Measurements from ENCODE around the gene PPP1R11.
"Not testable (repeated sequence)": the region's sequence is repeated elsewhere in the genome, so short reads cannot be mapped to it uniquely, and the experiment has no call there.

Gene PPP1R11

DNA sequence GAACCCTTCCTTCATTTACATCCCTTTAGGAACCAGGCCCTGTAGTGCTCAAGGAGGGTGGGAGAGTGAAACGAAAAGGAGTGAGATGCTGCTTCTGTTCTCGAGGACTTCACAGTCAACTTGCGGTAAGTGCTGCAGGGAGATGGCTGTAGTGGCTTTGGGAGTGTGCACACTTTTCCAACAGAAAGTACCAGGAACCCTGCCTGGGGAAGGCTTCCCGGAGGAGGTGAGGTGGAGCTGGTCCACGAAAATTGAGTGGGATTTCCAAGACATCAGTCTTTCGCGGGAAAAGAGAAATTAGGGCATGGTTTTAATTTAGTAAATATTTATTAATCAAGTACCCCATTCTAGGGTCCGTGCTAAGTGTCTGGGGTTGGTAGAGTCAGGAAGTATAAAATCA lies 33.2 kb downstream of the PPP1R11 start:
- DNase-seq: no peak

DNA sequence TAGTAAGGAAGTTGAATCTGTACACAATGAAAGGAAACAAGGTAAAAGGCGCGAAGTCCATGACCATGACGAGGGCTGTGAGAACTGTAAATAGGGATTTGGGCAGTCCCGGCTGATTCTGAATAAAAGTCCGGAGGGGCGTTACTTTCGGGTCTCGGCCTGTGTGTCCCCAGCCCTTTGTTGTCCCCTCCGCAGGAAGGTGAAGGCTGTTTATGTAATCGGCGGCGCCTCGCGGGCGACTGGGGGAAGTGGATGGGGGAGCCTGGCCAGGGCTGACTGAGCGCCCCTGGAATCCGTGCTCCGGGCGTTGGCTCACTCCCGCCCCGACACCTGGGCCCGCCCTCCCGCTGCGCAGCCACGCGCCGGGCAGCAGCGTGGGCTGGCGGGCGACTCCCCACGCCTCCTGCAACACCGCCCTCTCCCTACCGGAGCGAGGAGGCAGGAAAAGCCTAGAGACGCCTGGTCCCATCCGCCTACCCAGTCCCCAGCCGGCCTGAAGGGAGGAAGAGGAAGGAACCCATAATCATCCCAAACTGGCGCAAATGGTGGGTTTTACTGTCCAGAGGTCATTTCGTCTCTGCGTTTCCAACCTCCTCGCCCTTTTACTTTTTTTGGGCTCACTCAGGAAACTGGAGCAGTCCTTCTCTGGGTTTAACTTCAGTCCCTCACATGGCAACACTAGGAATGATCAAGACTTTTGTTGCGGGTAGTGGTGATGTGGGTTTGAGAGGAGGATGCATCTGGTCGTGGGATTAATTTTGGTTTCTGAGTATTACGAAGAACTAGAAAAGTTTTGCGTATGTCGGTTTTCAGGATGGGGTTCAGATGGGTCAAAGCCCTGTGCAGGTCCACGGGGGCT lies 33.8 kb downstream of the PPP1R11 start:
- peak in 1 of 2 donors; percentile 14 for DNase-seq

DNA sequence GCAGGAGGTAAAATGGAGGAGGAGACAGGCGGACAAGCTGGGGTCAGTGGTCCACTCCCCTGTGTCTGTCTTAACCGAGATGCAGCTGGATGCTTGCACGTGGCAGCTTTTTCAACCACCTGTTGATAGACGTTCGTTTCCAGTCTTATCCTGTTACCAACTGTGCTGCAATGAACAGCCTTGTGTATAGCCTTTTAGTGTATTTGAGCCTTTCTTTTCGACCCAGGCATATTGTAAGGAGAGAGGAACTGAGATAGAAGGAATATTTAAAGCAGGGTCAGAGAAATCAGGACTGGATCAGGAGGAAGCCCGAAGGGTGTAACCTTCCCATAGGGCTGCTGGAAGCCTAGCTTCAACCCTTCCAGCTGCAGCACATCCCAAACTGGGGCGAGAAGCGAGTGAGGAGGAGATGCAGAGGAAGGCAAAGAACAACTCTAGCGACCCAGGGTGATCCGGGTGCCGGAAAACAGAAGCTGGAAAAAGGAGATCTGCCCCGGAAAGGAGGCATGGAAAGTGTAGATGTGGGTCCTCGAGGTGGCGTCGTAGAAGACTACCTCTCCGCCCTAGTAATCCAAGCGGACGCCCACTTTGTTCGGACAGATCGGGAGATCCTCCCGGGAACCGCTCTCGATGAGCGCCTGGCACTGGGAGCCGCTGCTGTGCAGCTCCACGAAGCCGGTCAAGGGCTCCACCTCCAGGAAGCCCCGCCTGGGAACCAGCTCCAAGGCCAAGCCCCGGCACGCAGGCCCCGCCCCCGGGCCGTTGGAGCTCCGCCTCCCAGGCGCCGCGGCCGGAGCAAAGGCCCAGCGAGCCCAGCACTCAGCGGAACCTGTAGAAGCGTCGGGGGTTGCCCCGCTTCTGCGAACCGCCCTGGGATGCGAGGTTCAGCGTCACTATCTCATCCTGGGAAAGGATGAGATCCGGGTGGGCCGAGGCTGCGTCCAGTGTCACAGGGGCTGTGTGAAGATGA lies 34.7 kb downstream of the PPP1R11 start:
- peak; percentile 68 for DNase-seq

DNA sequence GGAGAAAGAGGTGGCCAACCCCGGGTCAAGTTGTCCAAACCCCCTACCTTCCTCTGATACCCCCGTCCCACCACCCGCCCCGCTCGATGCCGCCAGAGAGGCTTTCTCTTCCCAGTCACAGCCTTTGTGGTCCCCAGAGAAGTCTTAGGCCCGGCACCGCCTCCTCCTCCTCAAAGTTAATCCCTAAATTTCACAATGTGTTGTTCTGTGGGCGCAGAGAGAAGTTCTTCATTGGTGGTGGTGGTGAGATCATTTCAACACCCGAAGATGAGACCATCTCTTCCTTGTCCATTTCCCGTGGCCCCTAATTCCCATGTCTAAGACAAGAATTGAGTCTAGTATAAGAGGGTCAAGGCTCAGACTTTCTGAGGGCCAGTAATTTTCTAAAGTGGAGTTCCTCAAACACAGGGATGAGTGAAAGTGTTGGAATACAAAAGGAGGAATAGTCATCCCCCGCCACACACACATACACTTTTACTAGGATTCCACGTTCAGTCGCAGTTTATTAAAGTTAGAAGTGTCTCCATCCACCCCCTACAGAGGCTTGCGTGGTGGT lies 35.5 kb downstream of the PPP1R11 start:
- peak in 1 of 2 donors; percentile 13 for DNase-seq

DNA sequence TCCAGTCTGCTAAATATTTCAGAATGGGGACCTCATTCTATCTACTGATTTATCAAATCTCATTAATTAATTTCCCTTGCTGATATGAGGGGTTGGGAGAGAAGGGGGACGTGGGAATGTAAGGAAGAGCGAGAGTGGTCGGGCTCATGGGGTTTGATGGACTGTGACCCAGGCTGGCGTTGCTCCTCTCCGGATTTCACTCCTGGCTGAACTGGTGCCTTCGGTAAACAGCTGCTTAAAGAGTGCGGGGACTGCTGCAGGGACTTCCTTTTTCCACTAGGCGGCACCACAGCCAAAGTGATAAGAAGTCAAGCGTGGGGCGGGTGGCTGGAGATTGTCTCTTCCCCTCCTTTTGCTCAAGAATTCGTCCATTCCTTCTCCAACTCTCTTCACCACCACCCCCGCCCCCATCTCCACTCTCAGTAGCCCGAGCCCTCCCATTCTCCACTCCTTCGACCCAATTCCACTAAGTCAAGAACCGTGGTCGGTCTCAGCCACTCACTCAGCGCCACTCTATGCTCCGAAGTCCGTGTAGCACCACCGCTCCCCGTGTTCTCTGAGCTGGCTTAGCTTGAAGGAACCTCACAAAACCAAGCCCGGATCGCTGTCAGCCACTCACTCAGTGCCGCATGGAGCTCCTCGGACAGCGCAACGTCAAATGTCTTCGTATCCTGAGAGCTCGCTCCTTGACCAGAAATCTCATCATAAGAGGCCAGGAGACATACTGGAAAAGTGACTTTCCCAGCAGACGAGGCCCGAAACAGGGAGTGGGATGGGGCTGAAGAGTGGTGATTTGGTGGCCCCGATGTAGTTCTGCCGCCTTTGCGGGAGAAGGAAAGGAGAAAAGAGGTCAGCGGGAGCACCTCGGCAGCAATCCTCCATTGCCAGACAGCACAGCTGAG lies 36.2 kb downstream of the PPP1R11 start:
- DNase-seq: peak; percentile 86 to 88

DNA sequence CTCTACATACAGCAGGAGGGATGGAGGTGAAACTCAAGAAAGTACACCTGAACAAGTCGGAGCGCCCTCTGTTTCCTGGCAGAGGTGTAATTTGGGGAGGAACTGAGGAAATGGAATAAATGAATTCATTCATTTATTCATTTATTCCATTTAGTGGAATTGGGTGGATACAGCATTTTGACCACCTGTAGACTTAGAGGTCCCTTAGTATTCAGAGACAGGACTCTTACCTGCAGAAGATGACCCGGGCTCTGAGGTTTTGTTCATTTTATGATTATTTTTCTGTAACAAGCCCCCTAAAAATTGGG lies 36.8 kb downstream of the PPP1R11 start:
- DNase-seq: no peak

DNA sequence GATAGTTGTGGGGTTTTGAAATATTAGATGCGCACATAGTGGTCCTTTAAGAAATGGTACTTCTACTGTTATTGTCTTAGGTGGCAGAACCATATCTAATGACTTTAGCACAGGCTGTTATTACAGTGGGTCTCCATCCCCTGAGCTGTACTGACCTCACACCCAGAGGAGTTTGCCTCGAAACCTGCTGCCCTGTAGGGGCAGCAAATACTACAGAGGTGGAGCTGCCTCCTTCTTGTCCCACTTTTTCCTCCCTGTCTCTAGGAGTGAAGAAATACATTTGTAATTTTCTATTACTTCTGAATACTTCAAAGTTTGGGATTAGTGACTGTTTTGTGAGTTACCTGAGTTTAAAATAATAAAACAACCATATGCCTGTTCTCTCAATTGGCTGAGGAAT lies 37.7 kb downstream of the PPP1R11 start:
- no peak for DNase-seq

DNA sequence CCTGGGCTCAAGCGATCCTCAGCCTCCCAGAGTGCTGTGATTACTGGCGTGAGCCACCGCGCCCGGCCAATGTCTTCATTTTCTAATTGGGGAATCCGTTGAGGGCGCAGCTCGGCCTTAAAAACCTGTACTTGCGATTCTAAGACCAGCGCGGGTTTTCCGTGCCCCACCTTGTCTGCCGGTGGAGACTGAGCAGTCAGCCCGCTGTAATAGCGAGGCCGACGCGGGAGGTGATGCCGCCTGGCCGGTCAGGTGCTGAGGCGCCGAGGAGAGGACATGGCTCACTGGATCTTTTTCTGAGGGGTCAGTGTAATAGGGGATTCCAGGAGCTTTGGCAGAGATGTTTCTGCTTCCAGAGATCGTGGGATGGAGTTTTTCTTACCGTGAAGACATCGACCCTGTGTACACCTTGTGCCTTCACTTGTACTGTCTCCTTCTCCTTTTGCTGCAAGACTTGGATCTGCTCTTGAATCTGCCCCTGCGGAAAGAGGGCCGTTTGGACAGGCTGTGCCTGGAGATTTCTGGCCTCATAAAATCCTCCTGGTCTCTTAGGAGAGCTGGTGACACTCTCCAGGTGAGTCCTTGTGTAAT lies 44.4 kb downstream of the PPP1R11 start:
- no peak for DNase-seq

DNA sequence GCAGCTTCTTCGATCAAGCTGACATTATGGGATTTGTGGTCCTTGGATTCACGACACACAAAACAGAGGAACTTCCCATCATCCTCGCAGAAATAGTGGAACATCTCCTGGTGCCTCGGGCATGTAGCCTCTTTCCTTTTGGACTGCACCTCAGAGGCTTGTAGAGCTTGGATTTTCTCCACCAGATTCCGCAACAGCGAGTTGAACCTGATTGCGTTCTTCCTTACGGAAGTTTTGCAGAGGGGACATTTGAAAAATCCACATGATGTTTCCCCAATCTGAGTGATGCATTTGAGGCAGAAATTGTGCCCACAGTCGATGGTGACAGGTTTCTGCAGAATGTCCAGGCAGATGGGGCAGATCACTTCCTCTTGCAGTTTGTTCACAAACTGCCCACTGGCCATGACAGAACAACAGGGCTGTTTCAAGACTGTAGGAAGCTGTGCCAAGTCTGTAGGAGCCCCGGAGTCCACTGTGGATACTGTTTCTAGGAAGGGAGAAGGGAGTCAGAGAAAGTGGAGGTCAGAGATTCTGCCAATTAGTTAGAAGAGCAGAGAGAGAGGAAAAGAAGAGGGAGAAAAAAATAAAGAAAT lies 45.5 kb downstream of the PPP1R11 start:
- DNase-seq: no peak

DNA sequence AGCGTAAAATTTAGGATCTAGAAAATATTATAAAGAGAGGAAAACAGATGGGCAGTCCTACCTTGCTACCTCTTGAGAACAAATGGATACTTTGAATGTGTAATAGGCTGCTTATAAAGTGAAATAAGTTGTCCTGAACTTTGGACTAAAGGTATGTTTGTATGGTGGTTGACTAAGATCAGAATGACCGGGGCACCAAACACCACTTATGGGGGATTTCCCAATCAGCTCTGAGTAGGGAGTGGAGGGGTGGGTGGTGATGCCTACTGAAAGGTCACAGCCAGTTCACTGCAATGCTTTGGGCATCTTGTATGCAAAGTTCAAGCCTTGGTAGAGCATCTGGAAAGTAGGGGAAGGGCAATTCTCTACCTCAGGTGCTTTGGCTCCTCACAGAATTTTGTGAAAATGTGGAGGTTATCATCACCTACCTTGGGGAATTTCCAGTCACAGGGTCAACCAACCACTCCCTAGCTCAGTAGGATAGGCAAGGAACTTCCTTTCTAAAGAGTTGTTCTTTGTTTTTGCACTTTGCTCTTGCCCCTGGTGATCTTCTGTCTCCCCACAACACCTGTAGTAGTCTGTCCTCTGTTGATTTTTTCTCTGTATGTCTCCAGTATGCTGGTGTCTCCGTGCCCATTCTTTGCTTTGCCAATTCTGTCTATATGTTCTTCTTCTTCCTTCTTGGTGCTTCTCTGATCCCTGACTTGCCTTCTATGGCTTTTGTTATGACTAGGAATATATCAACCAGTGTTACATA lies 46.2 kb downstream of the PPP1R11 start, which contains the start of gene TRIM31:
Gene TRIM31 (minus strand): TSS at position 88 of the 757 bp plus-strand sequence. CDS start 285 bp downstream, outside the sequence.
- no peak for DNase-seq

DNA sequence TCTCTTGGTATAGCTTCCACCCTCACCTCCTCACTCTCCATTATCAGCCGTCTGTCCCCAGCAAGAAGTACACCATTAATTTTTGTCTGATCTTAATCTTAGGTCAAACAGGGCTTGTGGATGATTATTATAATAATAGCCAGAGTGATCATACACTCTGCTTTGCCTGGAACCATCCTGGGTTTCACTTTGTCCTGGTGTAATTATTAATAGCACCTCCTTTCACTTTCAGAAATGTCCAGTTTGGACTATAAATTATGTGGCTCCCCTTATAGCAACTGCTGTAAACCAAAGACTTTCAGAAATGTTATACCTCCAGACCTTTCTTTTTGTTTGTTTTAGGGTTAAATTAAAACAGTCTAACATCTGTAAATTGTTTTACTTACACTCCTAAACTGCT lies 46.8 kb downstream of the PPP1R11 start:
- no peak for DNase-seq

DNA sequence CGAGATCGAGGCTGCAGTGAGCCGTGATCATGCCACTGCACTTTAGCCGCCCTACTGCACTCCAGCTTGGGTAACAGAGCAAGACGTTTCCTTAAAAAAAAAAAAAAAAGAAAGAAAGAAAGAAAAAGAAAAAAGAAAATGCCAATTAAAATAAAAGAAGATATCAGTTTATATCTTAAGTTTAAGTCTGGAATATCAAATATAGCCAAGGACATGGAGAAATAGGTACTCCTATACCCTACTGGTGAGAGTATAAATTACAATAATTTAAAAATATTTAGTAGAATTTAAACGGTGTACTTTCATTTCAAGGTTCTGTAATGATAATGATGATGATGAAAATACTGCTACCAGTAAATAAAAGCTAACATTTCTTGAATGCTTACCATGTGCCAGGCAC lies 49.7 kb downstream of the PPP1R11 start:
- no peak for DNase-seq

DNA sequence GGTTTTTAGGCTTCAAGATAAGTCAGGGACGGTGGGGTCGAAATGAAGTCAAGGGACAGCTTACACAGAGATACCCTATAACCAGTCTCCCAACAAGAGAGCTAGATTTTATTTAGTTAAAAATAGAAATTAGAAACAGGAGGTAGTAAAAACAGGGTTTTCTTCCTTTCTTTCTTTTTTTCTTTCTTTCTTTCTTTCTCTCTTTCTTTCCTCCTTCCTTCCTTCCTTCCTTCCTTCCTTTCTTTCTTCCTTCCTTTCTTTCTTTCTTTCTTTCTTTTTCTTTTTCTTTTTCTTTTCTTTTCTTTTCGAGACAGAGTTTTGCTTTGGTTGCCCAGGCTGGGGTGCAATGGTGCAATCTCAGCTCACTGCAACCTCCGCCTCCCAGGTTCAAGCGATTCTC lies 51.7 kb downstream of the PPP1R11 start:
- not testable (repeated sequence) for DNase-seq

All from CD4-positive, alpha-beta T cell treated with Interleukin-4 for 1 hour (primary cell).